ENCODE measurements around the gene KIDINS220. TPM values are rescaled to one million over a fixed set of nuclear protein-coding genes. Genes with fewer than 3 reads are reported as not detected.

Gene KIDINS220
- total RNA-seq, 1 donor from 2014 or later: 47.8 TPM

DNA sequence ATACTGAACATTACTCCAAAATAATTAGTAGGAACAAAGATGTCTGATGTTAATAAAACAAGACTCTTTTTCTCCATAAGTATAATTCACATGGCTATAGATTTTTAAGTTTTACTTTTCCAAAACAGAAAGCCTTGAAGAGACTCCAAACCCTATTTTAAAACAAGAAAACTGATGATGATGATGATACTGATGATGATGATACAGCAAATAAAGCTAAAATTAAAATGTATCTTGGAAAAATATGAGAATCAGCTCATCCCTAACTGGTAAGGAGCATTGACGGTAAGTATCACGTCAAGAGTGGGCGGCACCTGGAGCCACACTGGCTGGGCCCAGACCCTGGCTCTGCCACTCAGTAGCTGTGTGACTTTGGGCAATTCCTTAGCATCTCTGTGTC lies 116.0 kb downstream of the KIDINS220 start:
- no peaks in the 10 kb centered on the region for H3K27me3 Mint-ChIP-seq (ENCODE audit: low read depth, unreplicated experiment)
- no peaks in the 10 kb centered on the region for H3K9me3 ChIP-seq (ENCODE audit: insufficient read depth, low read depth, low read length)
- H3K36me3 ChIP-seq (ENCODE audit: insufficient read depth, low read length): no peaks in the 10 kb centered on the region
- H3K4me3 Mint-ChIP-seq (ENCODE audit: unreplicated experiment): no peak overlapping the region
- H3K36me3 Mint-ChIP-seq (ENCODE audit: low read depth, unreplicated experiment): peaks cover 4% of the 10 kb centered on the region
- no peaks in the 10 kb centered on the region for H3K79me2 ChIP-seq (ENCODE audit: insufficient read depth, low read length)
- H3K27me3 ChIP-seq (ENCODE audit: insufficient read depth, low read length): no peaks in the 10 kb centered on the region
- H3K4me1 Mint-ChIP-seq (ENCODE audit: low read depth, unreplicated experiment): no peaks in the 10 kb centered on the region
- DNase-seq (ENCODE audit: low read depth) (no peak), FAIRE-seq (no peak)
- no peak overlapping the region for H3K27ac Mint-ChIP-seq (ENCODE audit: unreplicated experiment)
- H3K9me3 Mint-ChIP-seq (ENCODE audit: unreplicated experiment): no peaks in the 10 kb centered on the region
- H3K9ac ChIP-seq (ENCODE audit: low read length): no peak overlapping the region
- no peak overlapping the region for H3K4me2 ChIP-seq (ENCODE audit: low read length)
- no peak overlapping the region for H2AFZ ChIP-seq (ENCODE audit: low read depth, low read length)
- H3K4me1 ChIP-seq (ENCODE audit: insufficient read depth, low read length): no peaks in the 10 kb centered on the region
- H3K4me3 ChIP-seq (ENCODE audit: insufficient read depth, low read depth, low read length): no peak overlapping the region
- no peak for TF ChIP-seq EZH2 (IDR thresholded peaks at IDR 0.05; ENCODE audit: insufficient read depth, low read length)
- TF ChIP-seq, protein P1, sequence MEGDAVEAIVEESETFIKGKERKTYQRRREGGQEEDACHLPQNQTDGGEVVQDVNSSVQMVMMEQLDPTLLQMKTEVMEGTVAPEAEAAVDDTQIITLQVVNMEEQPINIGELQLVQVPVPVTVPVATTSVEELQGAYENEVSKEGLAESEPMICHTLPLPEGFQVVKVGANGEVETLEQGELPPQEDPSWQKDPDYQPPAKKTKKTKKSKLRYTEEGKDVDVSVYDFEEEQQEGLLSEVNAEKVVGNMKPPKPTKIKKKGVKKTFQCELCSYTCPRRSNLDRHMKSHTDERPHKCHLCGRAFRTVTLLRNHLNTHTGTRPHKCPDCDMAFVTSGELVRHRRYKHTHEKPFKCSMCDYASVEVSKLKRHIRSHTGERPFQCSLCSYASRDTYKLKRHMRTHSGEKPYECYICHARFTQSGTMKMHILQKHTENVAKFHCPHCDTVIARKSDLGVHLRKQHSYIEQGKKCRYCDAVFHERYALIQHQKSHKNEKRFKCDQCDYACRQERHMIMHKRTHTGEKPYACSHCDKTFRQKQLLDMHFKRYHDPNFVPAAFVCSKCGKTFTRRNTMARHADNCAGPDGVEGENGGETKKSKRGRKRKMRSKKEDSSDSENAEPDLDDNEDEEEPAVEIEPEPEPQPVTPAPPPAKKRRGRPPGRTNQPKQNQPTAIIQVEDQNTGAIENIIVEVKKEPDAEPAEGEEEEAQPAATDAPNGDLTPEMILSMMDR (IDR thresholded peaks at IDR 0.05; ENCODE audit: insufficient read depth, low read depth, low read length): no peak
- no peaks in the 10 kb centered on the region for H4K20me1 ChIP-seq (ENCODE audit: insufficient read depth, low read length)
- H3K27ac ChIP-seq (ENCODE audit: low read depth, low read length): no peak overlapping the region

- H3K4me1 Mint-ChIP-seq (ENCODE audit: low read depth, unreplicated experiment): no peaks in the 10 kb centered on the region
- no peak overlapping the region for H3K9ac ChIP-seq (ENCODE audit: low read length)
Observed at GRCh38 chr2:8720741-8721140, 116.7 kb downstream of the KIDINS220 start.

DNA sequence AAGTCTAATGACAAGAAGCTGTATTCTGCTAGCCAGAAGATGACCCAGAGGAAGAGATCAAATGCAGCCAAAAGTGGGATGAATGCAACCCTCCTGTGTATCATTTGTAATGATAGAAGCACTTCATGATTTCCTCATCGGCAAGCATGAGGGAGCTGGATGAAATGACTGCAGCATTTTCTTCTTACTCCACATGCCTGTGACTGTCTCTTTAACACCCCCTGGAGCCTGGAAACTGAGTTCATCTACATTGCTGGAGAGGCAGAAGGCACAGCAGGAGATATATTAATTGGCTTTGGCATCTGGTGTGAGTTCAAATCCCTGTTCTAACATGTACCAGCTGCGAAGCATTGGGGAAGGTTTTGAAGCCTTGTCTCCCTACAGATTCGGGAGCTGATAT lies 117.9 kb downstream of the KIDINS220 start:
- H3K27ac Mint-ChIP-seq (ENCODE audit: unreplicated experiment): no peak overlapping the region
- Histone ChIP-seq H3K27ac (ENCODE audit: low read depth, low read length) (no peak overlapping the region), H3K4me3 (ENCODE audit: insufficient read depth, low read depth, low read length) (no peak overlapping the region), H3K9ac (ENCODE audit: low read length) (no peak overlapping the region), H3K9me3 (ENCODE audit: insufficient read depth, low read depth, low read length) (no peaks in the 10 kb centered on the region), H3K27me3 (ENCODE audit: insufficient read depth, low read length) (no peaks in the 10 kb centered on the region), H3K4me2 (ENCODE audit: low read length) (no peak overlapping the region), H4K20me1 (ENCODE audit: insufficient read depth, low read length) (no peaks in the 10 kb centered on the region), H3K4me1 (ENCODE audit: insufficient read depth, low read length) (no peaks in the 10 kb centered on the region), H3K36me3 (ENCODE audit: insufficient read depth, low read length) (no peaks in the 10 kb centered on the region), H3K79me2 (ENCODE audit: insufficient read depth, low read length) (no peaks in the 10 kb centered on the region), H2AFZ (ENCODE audit: low read depth, low read length) (no peak overlapping the region)
- FAIRE-seq (no peak), DNase-seq (ENCODE audit: low read depth) (no peak)
- TF ChIP-seq, protein P1 (IDR thresholded peaks at IDR 0.05; ENCODE audit: insufficient read depth, low read depth, low read length): no peak
- TF ChIP-seq EZH2 (IDR thresholded peaks at IDR 0.05; ENCODE audit: insufficient read depth, low read length): no peak
- H3K27me3 Mint-ChIP-seq (ENCODE audit: low read depth, unreplicated experiment): no peaks in the 10 kb centered on the region
- no peaks in the 10 kb centered on the region for H3K36me3 Mint-ChIP-seq (ENCODE audit: low read depth, unreplicated experiment)
- H3K9me3 Mint-ChIP-seq (ENCODE audit: unreplicated experiment): no peaks in the 10 kb centered on the region
- H3K4me1 Mint-ChIP-seq (ENCODE audit: low read depth, unreplicated experiment): no peaks in the 10 kb centered on the region
- H3K4me3 Mint-ChIP-seq (ENCODE audit: unreplicated experiment): no peak overlapping the region

More at GRCh38 chr2:8720741-8721140, 116.7 kb downstream of the KIDINS220 start:
- FAIRE-seq (no peak), DNase-seq (ENCODE audit: low read depth) (no peak)
- Histone ChIP-seq H3K4me2 (ENCODE audit: low read length) (no peak overlapping the region), H3K36me3 (ENCODE audit: insufficient read depth, low read length) (no peaks in the 10 kb centered on the region), H3K9me3 (ENCODE audit: insufficient read depth, low read depth, low read length) (no peaks in the 10 kb centered on the region), H3K4me1 (ENCODE audit: insufficient read depth, low read length) (no peaks in the 10 kb centered on the region), H3K27me3 (ENCODE audit: insufficient read depth, low read length) (no peaks in the 10 kb centered on the region), H3K4me3 (ENCODE audit: insufficient read depth, low read depth, low read length) (no peak overlapping the region), H3K27ac (ENCODE audit: low read depth, low read length) (no peak overlapping the region), H2AFZ (ENCODE audit: low read depth, low read length) (no peak overlapping the region), H3K79me2 (ENCODE audit: insufficient read depth, low read length) (no peaks in the 10 kb centered on the region), H4K20me1 (ENCODE audit: insufficient read depth, low read length) (no peaks in the 10 kb centered on the region)
- no peak for TF ChIP-seq EZH2 (IDR thresholded peaks at IDR 0.05; ENCODE audit: insufficient read depth, low read length)
- TF ChIP-seq, protein P1 (IDR thresholded peaks at IDR 0.05; ENCODE audit: insufficient read depth, low read depth, low read length): no peak
- no peak overlapping the region for H3K27ac Mint-ChIP-seq (ENCODE audit: unreplicated experiment)
- no peaks in the 10 kb centered on the region for H3K9me3 Mint-ChIP-seq (ENCODE audit: unreplicated experiment)
- peaks cover 4% of the 10 kb centered on the region for H3K36me3 Mint-ChIP-seq (ENCODE audit: low read depth, unreplicated experiment)
- H3K27me3 Mint-ChIP-seq (ENCODE audit: low read depth, unreplicated experiment): no peaks in the 10 kb centered on the region
- H3K4me3 Mint-ChIP-seq (ENCODE audit: unreplicated experiment): no peak overlapping the region
